Neural cell (in vitro differentiated cells): Measurements from ENCODE around the gene AGPAT3. TPM values are rescaled to one million over a fixed set of nuclear protein-coding genes. Genes with fewer than 3 reads are reported as not detected.

Experiments
- H2AFZ ChIP-seq: fragments of 200-600, 300-800 bp; sonication (generic), shearing (Covaris generic); 2 replicates; pipeline ENCODE4 v1.6.0; 2014; ENCODE audit warnings: low read depth, mild to moderate bottlenecking, antibody characterized with exemption, low read length, moderate library complexity
- H3F3A ChIP-seq: fragments of 200-600 bp; shearing (Covaris generic); 2 replicates; pipeline ENCODE4 v1.6.1; 2016; ENCODE audit warnings: mild to moderate bottlenecking, moderate library complexity, mixed read lengths, antibody characterized with exemption, low read length; ENCODE audit not compliant: insufficient read depth, poor library complexity, severe bottlenecking
- H3K27ac ChIP-seq: fragments of 200-600, 300-800 bp; sonication (generic), shearing (Covaris generic); 2 replicates; pipeline ENCODE4 v1.5.1; 2014; ENCODE audit warnings: mild to moderate bottlenecking, low read length, moderate library complexity
- H3K27me3 ChIP-seq: fragments of 300-800, 200-600 bp; sonication (generic), shearing (Covaris generic); 2 replicates; pipeline ENCODE4 v1.6.0; 2014; ENCODE audit warnings: mild to moderate bottlenecking, low read depth, low read length, moderate library complexity; ENCODE audit not compliant: insufficient read depth
- H3K36me3 ChIP-seq: fragments of 300-800, 200-600 bp; sonication (generic), shearing (Covaris generic); 2 replicates; pipeline ENCODE4 v1.5.1; 2014; ENCODE audit warnings: mild to moderate bottlenecking, antibody characterized with exemption, low read length, moderate library complexity; ENCODE audit not compliant: insufficient read depth
- H3K4me2 ChIP-seq: fragments of 300-800, 200-600 bp; sonication (generic), shearing (Covaris generic); 2 replicates; pipeline ENCODE4 v1.6.0; 2014; ENCODE audit warnings: mild to moderate bottlenecking, low read length
- H3K4me3 ChIP-seq: fragments of 300-800, 200-600 bp; sonication (generic), shearing (Covaris generic); 2 replicates; pipeline ENCODE4 v1.5.1; 2014; ENCODE audit warnings: mild to moderate bottlenecking, low read length, moderate library complexity
- H3K79me2 ChIP-seq: fragments of 200-600 bp; shearing (Covaris generic); replicated peaks from 2 replicates; pipeline ENCODE4 v1.6.0; 2014; ENCODE audit warnings: mild to moderate bottlenecking, low read length, moderate library complexity; ENCODE audit not compliant: insufficient read depth
- H3K9ac ChIP-seq: fragments of 300-800, 200-600 bp; sonication (generic), shearing (Covaris generic); 2 replicates; pipeline ENCODE4 v1.6.1; 2016; ENCODE audit warnings: mild to moderate bottlenecking, low read length, mixed read lengths
- H3K9me2 ChIP-seq: fragments of 200-600 bp; shearing (Covaris generic); 2 replicates; pipeline ENCODE4 v1.6.1; 2016; ENCODE audit warnings: mild to moderate bottlenecking, low read length, mixed read lengths; ENCODE audit not compliant: insufficient read depth
- H3K9me3 ChIP-seq: fragments of 200-600, 300-800 bp; sonication (generic), shearing (Covaris generic); 2 replicates; pipeline ENCODE4 v1.6.1; 2016; ENCODE audit warnings: mild to moderate bottlenecking, mixed run types, low read length, moderate library complexity, mixed read lengths
- H4K20me1 ChIP-seq: fragments of 200-600 bp; shearing (Covaris generic); 2 replicates; pipeline ENCODE4 v1.6.1; 2016; ENCODE audit warnings: mild to moderate bottlenecking, mixed run types; ENCODE audit not compliant: insufficient read depth
- EP300 ChIP-seq: fragments of 450-650 bp; conservative IDR thresholded peaks from 2 replicates; pipeline ENCODE4 v1.6.1; 2014; ENCODE audit warnings: antibody characterized with exemption, mild to moderate bottlenecking, moderate library complexity; ENCODE audit not compliant: poor library complexity, severe bottlenecking
- EZH2 ChIP-seq: fragments of 200-600, 300-800 bp; shearing (Covaris generic), sonication (generic); IDR thresholded peaks from 2 replicates; pipeline ENCODE4 v1.6.1; 2014; ENCODE audit warnings: antibody characterized with exemption, low read length, borderline replicate concordance, mild to moderate bottlenecking; ENCODE audit not compliant: insufficient read depth, poor library complexity, severe bottlenecking
- MXI1 ChIP-seq: fragments of 450-650 bp; conservative IDR thresholded peaks from 2 replicates; pipeline ENCODE4 v1.6.1; 2014; ENCODE audit warnings: antibody characterized with exemption, mild to moderate bottlenecking; ENCODE audit not compliant: poor library complexity, severe bottlenecking
- POLR2AphosphoS5 ChIP-seq: IDR thresholded peaks from 2 replicates; pipeline ENCODE4 v1.6.1; 2012
- RAD21 ChIP-seq: fragments of 450-650 bp; conservative IDR thresholded peaks from 2 replicates; pipeline ENCODE4 v1.6.1; 2014; ENCODE audit warnings: antibody characterized with exemption, mild to moderate bottlenecking, moderate library complexity
- SMC3 ChIP-seq: fragments of 450-650 bp; conservative IDR thresholded peaks from 2 replicates; pipeline ENCODE4 v1.6.1; 2014; ENCODE audit warnings: antibody characterized with exemption, mild to moderate bottlenecking, moderate library complexity; ENCODE audit not compliant: poor library complexity
- TAF1 ChIP-seq: IDR thresholded peaks from 2 replicates; pipeline ENCODE4 v1.6.1; 2012; ENCODE audit warnings: low read depth
- polyA plus RNA-seq: library from polyadenylated mRNA; depleted of rRNA; stranded (reverse); fragments of >200 nt; gene quantifications from 2 replicates; pipeline ENCODE4 v1.2.3, GENCODE V29; 2014
- TF ChIP-seq, protein P1 (sequence below): fragments of 450-650 bp; IDR thresholded peaks from 2 replicates; pipeline ENCODE4 v1.5.1; 2014; ENCODE audit warnings: antibody characterized with exemption, mild to moderate bottlenecking, moderate library complexity; ENCODE audit not compliant: poor library complexity, severe bottlenecking
- TF ChIP-seq, protein P2 (sequence below): IDR thresholded peaks from 2 replicates; pipeline ENCODE4 v1.6.1; 2012; ENCODE audit warnings: borderline replicate concordance

The AGPAT3 gene
- polyA plus RNA-seq, 1 donor from 2014 or later = 8.4 TPM

DNA sequence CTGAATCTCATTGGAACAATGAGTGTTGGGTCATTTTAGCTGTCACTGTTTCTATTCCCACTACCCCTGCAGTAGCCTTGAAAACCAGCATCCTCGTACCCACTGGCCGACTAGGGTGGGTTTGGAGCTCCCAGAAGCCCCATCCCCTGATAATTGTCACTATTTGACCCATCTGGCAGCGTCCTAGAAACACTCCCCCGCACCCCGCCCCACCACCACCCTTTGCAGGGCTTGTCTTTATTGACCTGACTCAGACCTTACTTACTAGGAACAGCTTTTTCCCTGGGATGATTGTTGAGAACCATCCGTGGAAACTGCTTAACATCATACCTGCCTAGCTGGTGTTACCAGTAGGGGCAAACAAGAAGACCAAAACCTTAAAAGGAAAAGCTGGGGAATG, 28.4 kb upstream of the AGPAT3 start:
- Histone ChIP-seq H2AFZ (no peak overlapping the region), H3K4me3 (no peak overlapping the region), H4K20me1 (no peaks in the 10 kb centered on the region), H3K9ac (no peak overlapping the region), H3K4me2 (no peak overlapping the region), H3K9me2 (no peaks in the 10 kb centered on the region), H3K27me3 (no peaks in the 10 kb centered on the region), H3K9me3 (no peaks in the 10 kb centered on the region), H3K36me3 (no peaks in the 10 kb centered on the region), H3K27ac (no peak overlapping the region), H3F3A (no peaks in the 10 kb centered on the region), H3K79me2 (no peaks in the 10 kb centered on the region)
- TF ChIP-seq TAF1 (no peak), RAD21 (no peak), POLR2AphosphoS5 (no peak), EP300 (no peak), SMC3 (no peak), MXI1 (no peak), EZH2 (no peak)
- TF ChIP-seq, protein P1, sequence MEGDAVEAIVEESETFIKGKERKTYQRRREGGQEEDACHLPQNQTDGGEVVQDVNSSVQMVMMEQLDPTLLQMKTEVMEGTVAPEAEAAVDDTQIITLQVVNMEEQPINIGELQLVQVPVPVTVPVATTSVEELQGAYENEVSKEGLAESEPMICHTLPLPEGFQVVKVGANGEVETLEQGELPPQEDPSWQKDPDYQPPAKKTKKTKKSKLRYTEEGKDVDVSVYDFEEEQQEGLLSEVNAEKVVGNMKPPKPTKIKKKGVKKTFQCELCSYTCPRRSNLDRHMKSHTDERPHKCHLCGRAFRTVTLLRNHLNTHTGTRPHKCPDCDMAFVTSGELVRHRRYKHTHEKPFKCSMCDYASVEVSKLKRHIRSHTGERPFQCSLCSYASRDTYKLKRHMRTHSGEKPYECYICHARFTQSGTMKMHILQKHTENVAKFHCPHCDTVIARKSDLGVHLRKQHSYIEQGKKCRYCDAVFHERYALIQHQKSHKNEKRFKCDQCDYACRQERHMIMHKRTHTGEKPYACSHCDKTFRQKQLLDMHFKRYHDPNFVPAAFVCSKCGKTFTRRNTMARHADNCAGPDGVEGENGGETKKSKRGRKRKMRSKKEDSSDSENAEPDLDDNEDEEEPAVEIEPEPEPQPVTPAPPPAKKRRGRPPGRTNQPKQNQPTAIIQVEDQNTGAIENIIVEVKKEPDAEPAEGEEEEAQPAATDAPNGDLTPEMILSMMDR = no peak
- TF ChIP-seq, protein P2, sequence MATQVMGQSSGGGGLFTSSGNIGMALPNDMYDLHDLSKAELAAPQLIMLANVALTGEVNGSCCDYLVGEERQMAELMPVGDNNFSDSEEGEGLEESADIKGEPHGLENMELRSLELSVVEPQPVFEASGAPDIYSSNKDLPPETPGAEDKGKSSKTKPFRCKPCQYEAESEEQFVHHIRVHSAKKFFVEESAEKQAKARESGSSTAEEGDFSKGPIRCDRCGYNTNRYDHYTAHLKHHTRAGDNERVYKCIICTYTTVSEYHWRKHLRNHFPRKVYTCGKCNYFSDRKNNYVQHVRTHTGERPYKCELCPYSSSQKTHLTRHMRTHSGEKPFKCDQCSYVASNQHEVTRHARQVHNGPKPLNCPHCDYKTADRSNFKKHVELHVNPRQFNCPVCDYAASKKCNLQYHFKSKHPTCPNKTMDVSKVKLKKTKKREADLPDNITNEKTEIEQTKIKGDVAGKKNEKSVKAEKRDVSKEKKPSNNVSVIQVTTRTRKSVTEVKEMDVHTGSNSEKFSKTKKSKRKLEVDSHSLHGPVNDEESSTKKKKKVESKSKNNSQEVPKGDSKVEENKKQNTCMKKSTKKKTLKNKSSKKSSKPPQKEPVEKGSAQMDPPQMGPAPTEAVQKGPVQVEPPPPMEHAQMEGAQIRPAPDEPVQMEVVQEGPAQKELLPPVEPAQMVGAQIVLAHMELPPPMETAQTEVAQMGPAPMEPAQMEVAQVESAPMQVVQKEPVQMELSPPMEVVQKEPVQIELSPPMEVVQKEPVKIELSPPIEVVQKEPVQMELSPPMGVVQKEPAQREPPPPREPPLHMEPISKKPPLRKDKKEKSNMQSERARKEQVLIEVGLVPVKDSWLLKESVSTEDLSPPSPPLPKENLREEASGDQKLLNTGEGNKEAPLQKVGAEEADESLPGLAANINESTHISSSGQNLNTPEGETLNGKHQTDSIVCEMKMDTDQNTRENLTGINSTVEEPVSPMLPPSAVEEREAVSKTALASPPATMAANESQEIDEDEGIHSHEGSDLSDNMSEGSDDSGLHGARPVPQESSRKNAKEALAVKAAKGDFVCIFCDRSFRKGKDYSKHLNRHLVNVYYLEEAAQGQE = no peak

- Histone ChIP-seq H3F3A (no peaks in the 10 kb centered on the region), H3K9me2 (no peaks in the 10 kb centered on the region), H3K27ac (no peak overlapping the region), H3K27me3 (no peaks in the 10 kb centered on the region), H4K20me1 (no peaks in the 10 kb centered on the region), H2AFZ (no peak overlapping the region), H3K79me2 (no peaks in the 10 kb centered on the region), H3K36me3 (no peaks in the 10 kb centered on the region), H3K4me3 (no peak overlapping the region), H3K9ac (no peak overlapping the region), H3K4me2 (no peak overlapping the region), H3K9me3 (no peaks in the 10 kb centered on the region)
- TF ChIP-seq TAF1 (no peak), POLR2AphosphoS5 (no peak), RAD21 (no peak), SMC3 (no peak), MXI1 (no peak), EP300 (no peak), EZH2 (no peak)
- TF ChIP-seq, protein P2 = no peak
- TF ChIP-seq, protein P1 = no peak
These were observed 24.8 kb upstream of the AGPAT3 start for GRCh38 chr21:43840259-43840658.
